ENCODE measurements around the gene ACP7.
"Not testable (repeated sequence)": the region's sequence is repeated elsewhere in the genome, so short reads cannot be mapped to it uniquely, and the experiment has no call there.

ACP7 gene

GRCh38 chr19:39110263-39110967, 26.2 kb downstream of the ACP7 start:
- DNase-seq = peak; percentile 80 to 87

GRCh38 chr19:39111593-39112199, 27.5 kb downstream of the ACP7 start:
- no peak for DNase-seq

- no peak for DNase-seq
Measured at GRCh38 chr19:39112338-39112890, 28.2 kb downstream of the ACP7 start.

- DNase-seq = no peak
Measured at GRCh38 chr19:39113199-39113598, 29.0 kb downstream of the ACP7 start.

- no peak for DNase-seq
Measured at GRCh38 chr19:39115105-39115847, 31.1 kb downstream of the ACP7 start.

- not testable (repeated sequence) for DNase-seq
Measured at GRCh38 chr19:39117023-39117422, 32.9 kb downstream of the ACP7 start.

GRCh38 chr19:39119830-39120229, 35.7 kb downstream of the ACP7 start:
- no peak for DNase-seq

- no peak for DNase-seq
Measured at GRCh38 chr19:39122934-39123731, 39.0 kb downstream of the ACP7 start.

- no peak for DNase-seq
Measured at GRCh38 chr19:39124136-39124764, 40.1 kb downstream of the ACP7 start.

- DNase-seq = no peak
Measured at GRCh38 chr19:39125199-39125553, 41.0 kb downstream of the ACP7 start.

GRCh38 chr19:39125554-39126311, 41.6 kb downstream of the ACP7 start, which contains the start of gene PAK4:
TSS of gene PAK4 (plus strand) at chr19:39125786. CDS start at chr19:39169554, 43,768 bp downstream.
- peak; percentile 99 for DNase-seq

GRCh38 chr19:39126312-39127187, 42.4 kb downstream of the ACP7 start:
- DNase-seq = no peak

GRCh38 chr19:39127812-39128515, 43.8 kb downstream of the ACP7 start:
- no peak for DNase-seq

- no peak for DNase-seq
Measured at GRCh38 chr19:39128516-39129079, 44.4 kb downstream of the ACP7 start.

GRCh38 chr19:39129116-39129515, 44.9 kb downstream of the ACP7 start:
- no peak for DNase-seq

- DNase-seq = no peak
Measured at GRCh38 chr19:39130337-39131254, 46.4 kb downstream of the ACP7 start.

- no peak for DNase-seq
Measured at GRCh38 chr19:39131255-39131755, 47.1 kb downstream of the ACP7 start.

- DNase-seq = peak in 1 of 2 experiments; percentile 18
Measured at GRCh38 chr19:39132344-39132969, 48.3 kb downstream of the ACP7 start.
